G401 (cell line): Measurements from ENCODE around the gene NAV2. TPM values are rescaled to one million over a fixed set of nuclear protein-coding genes. Genes with fewer than 3 reads are reported as not detected.

Source experiments
- DNase-seq: peaks from one replicate; pipeline ENCODE4 v3.0.0-alpha.2; 2015; ENCODE audit warnings: low spot score
- in situ Hi-C: cut with HindIII; loops from 2 replicates; pipeline ENCODE4 v1.10.0; 2016; ENCODE audit warnings: low sequenced_read_pairs, mixed read lengths
- total RNA-seq: library from RNA; depleted of rRNA; stranded (reverse); fragments of >200 nt; shearing (Covaris generic); gene quantifications from 2 replicates; pipeline ENCODE4 v1.2.3, GENCODE V29; 2014

Gene NAV2
- total RNA-seq, 1 experiment from 2014 or later: 4.2 TPM

DNA sequence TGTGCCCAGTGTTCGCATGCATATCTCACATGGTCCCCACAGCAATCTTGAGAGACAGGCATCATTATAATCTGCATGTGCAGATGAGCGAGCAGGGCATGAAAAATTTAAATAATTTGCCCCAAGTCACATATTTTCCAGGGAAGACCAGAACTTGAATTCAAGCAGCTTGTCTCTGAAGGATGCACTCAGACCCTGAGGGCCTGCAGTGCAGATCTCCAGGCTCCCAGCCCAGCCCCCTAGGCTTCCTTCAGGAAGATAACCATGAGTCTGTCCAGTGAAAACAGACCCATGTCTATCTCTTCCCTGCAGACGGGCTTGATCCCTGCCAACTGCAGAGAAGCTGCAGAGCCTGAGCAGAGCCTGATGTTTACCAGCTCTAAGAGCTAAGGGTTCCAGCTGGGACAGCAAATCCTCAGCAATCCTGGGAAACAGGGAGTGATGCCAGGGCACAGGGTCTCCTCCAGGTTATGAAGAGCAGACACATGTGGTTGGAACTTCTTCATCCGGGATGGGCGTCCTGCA, 55.1 kb downstream of the NAV2 start:
- in situ Hi-C loops: no loop called here
- DNase-seq: no peak

DNA sequence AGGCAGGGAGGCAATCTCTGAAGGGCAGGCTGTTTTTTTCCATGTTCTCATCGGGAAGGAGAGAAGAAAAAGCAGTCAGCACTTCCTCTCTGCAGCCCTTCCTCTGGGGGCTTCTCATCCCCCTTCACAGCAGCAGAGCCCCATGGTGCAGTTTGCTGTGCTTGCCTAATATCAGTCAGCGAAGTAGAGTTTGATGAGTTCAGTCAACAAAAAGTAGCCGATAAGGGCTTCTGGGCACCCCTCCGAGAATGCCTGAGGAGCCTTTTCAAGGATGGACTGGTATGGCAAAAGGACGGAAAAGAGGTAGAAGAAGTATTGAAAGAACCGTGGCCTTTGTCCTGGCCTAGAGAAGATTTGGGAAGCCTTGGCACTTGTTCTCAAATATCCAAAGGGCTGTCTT, 55.6 kb downstream of the NAV2 start:
- no peak for DNase-seq
- in situ Hi-C loops: no loop called here

DNA sequence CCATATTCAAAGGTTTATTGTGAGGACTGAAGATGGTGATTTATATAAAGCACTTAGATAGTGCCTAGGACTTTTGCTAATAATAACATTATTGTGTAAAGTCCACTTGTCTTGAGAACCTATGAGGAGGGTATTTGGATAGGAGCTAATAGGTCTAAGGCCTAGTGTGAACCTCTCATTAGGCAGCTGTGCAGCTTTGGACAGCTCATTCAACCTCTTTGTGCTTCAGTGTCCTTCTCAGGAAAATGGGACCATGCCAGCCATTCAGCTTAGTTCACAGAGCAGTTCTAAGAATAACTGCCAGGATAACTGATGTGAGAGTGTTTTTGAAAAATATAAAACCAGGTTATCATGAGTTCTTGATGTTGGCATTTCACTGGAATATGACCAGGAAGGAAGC, 56.2 kb downstream of the NAV2 start:
- in situ Hi-C loops: no loop called here
- no peak for DNase-seq

DNA sequence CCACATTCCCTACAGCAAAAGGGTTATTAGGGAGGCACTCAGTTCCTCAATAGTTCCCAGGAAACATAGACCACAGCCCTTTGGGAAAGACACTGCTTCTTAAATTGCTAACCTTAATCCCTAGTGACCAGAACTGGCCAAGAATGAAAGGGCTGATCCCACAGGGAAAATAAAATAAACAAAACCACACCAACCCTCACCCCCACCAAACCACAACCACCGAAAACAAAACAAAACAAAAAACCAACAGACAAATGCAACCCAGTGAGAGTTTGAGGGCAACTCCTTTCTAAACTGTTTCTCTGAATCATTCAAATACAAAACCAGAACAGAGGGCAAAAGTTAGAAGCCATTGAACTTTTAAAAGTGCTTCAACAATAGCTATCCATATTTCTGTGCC, 57.2 kb downstream of the NAV2 start:
- in situ Hi-C loops: no loop called here
- no peak for DNase-seq

DNA sequence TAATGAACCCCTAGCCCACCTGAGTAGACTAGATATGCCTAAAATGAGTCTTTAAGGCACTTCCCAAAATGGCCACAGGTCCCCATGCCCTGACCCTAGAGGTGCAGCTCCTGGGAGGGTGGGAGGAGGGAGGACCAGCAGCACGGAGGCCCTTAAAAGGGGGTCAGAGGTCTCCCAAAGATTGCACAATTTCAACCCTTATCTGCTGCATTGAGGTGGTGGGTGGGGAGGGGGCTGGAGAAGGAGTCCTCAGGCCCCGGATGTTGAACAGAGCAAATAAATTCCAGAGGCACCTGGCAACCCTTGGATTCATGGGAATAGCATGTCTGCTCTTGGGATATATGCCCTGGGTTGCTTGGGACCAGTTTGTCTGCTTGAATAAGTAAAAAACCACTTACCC, 57.6 kb downstream of the NAV2 start:
- in situ Hi-C loops: no loop called here
- DNase-seq: no peak

DNA sequence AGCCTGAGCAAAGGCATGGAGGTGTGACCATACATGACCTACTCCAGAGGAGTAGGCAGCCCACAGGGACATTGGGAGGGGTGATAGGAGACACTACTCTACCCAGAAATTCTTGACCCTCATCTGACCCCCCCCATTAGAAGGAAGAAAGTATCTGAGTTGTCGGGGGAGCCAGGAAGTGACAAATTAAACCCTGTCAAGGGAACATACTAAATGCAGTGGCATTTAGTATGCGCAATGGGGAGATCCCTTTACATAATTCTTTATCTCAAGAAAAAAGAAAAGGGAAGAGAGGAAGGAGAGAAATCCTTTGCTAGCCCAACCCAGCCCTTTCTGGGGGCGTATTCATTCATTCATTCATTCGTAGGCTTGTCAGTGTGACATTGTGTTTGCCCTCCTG, 58.8 kb downstream of the NAV2 start:
- no peak for DNase-seq
- in situ Hi-C loops: no loop called here

DNA sequence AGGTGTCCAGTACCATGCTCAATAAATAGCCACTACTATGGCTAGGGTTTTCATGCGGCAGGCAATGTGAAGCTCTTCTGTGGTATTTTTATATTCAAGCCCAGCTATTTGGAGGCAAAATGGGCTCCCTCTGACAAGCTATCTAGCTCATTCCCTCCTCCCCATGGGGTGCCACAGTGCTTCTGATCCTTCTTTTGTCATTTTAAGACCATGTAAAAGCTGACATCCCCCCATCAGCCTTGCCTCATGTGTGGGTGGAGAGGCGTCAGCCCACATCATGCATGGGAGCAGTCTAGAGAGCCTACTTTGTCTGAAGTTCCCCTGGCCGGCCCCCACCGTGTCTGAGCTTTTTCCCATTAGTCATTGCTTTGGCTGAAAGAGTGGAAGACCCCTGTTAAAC, 59.8 kb downstream of the NAV2 start:
- DNase-seq: no peak
- in situ Hi-C loops: no loop called here

DNA sequence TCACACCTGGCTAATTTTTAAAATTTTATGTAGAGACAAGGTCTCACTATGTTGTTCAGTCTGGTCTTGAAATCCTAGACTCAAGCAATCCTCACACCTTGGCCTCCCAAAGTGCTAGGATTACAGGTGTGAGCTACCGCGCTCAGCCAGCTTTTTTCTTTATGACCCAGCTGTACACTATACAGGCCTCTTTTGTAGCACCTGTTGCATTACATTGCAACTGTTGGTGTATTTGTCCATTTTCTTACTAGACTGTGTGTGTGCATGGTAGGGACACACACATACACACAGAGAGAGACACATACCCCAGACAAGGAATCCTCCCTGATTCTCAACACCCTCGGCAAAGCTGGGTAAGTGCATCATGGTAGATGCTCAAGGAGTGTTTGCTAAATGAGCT, 61.7 kb downstream of the NAV2 start:
- DNase-seq: no peak
- in situ Hi-C loops: no loop called here

DNA sequence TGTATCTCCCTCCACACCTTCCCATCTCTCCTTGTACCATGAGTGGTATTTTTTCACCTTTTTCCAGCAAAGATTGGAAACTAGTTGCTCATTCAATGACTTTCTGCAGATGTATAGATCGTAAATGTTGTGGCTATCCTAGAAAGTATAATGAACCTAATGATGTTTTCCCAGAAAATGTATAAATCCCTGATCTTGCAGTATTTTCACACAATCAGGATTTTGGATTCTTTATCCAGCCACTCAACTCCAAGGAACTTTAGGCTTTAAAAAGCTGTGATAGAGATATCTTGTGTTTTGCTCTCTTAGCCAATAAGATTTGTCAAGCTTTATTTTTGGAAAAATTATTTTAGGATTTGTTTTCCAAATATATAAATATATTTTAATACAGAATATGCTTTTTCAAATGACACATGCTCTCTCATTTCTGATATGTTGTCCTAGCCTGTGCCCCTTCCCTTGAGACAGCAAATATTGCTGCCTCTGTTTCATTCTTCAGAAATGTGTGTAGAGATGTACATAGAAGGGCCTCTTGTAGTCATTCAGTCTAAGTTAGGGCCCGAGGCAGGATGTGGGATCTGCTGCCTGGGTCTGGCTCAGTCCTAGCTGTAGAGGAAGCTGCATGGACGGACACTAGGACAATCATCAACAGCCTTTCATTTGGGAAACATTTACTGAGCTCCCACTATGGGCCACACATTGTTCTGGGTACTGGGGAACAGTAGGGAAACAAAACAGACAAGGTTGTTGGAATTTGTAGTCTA, 62.4 kb downstream of the NAV2 start:
- in situ Hi-C loops: no loop called here
- no peak for DNase-seq

DNA sequence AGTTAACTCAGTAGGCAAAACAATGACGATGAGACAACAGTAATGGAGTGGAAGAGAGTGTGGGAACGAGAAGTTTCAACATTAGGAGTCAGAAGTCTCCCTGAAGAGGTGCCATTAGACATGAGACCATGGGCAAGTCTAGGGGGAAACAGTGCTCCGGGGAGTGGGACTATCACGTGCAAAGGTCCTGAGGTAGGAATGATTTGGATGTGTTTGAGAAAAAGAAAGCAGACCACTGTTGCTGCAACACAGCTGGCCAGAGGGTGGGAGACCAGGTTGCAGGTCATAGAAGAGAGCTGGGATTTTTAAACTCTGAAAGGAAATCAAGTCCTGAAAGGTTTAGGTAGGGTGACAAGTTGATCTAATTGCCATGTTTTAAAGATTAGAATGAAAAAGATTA, 63.0 kb downstream of the NAV2 start:
- in situ Hi-C loops: no loop called here

DNA sequence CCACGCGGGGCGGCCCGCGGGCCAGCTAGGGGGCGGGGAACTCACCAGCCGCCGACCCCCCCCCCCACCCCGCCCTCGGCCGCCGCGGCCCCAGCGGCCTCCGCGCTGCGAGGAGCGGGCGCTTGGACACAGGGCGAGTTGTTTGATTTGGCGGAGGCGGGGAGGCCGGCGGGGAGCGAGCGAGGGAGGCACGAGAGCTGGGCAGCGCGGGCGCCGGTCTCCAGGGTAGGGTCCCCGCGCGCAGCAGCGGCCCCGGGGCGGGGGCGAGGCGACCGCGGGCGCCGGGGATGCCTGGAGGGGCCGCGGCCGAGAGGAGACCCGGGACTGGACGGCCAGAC, 64.4 kb downstream of the NAV2 start:
- DNase-seq: peak; percentile 31
- in situ Hi-C loops: no loop called here

More for the DNA sequence above, 63.0 kb downstream of the NAV2 start:
- no peak for DNase-seq

DNA sequence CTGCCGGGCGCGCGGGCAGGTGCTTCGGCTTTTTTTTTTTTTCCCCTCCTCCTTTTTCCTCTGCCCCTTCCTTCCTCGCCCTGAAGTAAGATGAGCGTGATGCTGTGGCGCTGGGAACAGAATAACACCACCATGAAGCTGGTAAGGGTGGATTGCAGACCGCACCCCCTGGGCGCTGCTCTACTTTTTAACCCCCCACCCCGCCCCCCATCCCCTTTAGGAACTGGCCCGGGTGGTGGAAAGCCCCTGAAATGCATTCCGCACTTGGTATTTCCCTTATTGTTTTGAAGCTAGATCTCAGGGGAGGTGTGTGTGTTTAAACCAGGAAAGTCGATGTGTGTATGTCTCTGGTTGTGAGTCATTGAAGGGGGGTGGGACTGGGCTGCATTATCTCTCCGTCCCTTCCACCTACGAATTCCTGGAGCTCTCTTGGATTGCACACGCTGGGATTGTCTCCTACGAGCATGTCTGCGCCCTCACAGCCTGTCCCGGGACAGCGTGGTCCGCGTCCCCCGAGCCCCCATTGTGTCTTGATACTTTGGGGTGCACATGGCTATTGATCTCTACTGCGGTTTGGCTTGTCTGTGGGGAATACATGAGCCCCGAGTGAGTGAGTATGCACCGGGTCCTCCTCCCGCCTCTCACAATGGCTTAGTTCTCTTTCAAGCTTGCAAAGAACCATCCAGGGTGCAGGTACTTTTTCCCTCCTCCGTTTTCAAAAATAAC, 64.9 kb downstream of the NAV2 start:
- DNase-seq: peak; percentile 49
- in situ Hi-C loops: no loop called here

DNA sequence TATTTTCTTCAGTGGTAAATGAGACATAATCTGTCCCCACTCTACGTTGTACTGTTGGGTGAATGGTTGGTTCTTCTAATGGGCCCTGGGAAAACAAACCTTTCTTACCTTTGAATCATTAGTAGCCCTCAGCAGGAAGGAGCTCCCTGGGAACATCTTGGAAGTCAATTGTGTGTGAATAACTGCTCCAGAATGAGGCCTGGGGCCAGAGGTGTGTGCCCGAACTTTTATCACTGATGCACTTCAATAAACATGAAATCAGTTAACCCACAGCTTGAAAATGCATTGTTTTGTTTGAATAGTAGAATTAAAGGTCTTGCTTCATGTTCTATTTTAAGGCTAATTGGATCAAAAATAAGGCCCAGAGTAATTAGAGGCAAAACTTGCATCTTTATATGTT, 67.1 kb downstream of the NAV2 start:
- DNase-seq: no peak
- in situ Hi-C loops: no loop called here

DNA sequence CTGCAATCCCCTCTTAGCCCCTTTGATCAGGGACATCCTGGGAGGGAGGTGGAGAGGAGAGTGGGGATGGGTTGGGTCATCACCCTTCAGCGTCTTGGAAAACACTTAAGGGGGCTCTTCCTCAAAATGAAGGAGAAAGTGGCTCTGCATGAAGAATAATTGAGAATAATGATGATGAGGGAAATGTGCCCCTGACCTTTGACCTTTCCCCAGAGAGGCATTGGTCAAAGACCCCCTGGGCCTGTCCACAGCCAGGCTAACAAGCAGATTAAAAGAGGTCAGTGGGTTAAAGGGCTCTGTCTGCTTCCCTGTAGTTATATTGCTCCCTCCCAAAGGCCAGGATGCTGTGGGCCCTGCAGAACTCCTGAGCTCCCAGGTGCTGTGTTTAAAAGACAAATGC, 68.7 kb downstream of the NAV2 start:
- DNase-seq: no peak
- in situ Hi-C loops: no loop called here

DNA sequence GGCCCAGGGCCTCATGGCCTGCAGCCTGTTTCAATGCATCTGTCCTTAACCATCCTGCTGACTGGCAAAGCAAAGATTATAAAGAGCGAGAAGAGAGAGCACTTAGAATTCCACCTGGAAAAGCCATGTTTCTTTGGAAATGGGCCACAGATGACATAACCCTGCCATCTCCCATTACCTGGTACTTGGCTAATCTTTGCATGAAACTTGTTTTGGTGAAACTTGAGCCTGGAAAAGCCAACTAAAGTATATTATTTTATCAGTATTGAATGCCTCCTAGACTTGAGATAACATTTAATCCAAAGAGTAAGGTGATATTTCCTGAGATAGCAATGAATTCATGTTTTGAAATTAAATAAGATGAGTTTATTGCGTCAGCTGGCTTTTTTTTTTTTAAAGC, 72.6 kb downstream of the NAV2 start:
- in situ Hi-C loops: no loop called here
- no peak for DNase-seq

DNA sequence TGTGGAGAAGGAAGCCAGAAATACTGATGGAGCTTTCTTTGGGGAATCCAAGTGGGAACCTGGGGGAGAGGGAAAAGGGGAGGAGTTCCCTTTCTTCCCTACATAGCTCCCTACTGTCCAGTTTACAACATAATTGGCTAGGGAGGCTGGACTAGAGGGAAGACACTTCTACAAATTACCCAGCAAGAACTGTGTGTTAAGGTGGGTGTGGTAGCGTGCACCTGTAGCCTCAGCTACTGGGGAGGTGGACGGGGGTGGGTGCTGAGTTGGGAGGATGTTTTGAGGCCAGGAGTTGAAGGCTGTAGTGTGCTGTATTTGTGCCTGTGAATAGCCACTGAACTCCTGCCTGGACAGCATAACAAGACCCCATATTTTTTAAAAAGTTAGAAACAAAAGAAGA, 74.0 kb downstream of the NAV2 start:
- in situ Hi-C loops: no loop called here
- DNase-seq: no peak

DNA sequence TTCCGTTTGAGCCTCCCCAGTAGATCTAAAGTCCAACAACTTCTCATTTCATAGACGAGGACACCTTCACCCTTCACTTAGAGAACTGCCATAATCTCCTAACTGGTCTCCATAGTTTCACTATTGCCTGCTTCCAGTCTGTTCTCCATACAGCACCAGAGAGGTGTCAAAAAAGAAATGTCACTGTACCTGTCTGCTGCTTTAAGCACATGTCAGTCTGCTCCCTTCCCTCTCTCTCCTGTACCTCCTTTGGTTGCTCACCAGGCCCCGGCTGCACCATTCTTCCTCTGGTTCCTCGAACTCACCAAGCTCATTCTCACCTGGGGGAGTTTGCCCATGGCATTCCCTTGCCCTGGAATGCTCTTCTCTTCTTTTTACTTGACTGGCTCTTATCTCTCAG, 75.8 kb downstream of the NAV2 start:
- in situ Hi-C loops: no loop called here

DNA sequence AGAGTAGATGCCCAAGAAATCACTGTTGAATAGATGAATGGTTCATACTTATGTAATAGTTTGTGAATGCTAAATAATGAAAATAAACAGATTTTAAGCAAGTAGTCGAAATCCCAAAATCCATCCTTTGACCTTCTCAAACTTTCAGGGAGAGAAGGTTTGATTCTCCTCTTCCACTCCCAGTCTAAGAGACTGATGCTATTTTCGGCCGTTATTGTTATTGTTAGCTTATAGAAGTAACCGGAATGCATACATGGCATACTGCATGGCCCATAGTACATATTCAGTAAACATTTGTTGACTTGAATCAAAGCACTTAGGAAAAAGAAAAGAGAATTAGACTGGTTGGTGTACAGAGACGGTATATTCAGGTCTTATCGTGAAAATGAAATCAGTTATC, 76.6 kb downstream of the NAV2 start:
- in situ Hi-C loops: no loop called here
- DNase-seq: no peak

More for the DNA sequence above, 75.8 kb downstream of the NAV2 start:
- DNase-seq: no peak

DNA sequence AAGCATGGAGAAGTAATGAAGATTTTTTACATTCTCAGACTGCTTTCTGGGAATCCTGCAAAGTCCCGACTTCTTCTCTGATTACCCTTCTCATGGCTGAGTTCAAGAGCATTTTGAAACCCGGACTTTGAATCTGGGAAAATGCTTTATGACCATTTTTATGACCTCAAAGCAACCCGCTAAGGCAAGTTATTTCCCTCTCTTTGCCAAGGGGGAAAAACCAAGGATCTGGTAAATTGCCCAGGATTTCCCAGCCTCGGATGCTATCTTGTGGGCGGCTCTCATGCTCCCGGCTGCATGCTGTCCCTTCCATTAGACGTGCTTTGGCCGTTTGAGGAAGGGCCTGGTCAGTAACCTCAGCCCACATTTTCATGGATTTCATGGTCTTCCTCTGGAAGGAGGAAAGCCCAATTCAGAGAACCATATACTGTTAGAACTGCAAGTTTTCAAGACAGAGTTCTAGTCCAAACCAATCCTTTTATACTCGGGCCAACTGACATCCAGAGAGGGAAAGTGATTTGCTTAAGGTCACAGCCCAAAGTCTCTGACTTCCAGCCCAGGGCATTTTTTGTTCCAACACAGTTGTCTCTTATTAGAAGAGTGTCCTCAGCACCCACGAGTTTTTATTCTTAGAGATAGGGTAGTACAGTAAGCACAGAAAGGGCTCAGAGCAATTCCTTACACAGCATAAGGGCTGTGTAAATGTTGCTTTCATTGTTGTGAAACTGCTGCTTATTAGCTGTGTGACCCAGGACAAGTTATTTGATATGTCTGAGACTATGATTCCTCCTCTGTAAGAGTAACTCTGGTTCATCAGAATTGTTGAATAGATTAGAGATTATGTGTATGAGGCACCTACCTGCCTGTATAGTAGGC, 77.4 kb downstream of the NAV2 start:
- DNase-seq: no peak
- in situ Hi-C loops: no loop called here
